GM13976 (cell line): ENCODE data around the gene MEDAG.
"Not testable (repeated sequence)": the region's sequence is repeated elsewhere in the genome, so short reads cannot be mapped to it uniquely, and the experiment has no call there.

Experiments used
- DNase-seq: peaks from one replicate; pipeline ENCODE4 v3.0.0; 2012; ENCODE audit warnings: low spot score
- CTCF ChIP-seq: IDR thresholded peaks from 2 replicates; pipeline ENCODE4 v1.5.1; 2012; ENCODE audit warnings: borderline replicate concordance, mild to moderate bottlenecking; ENCODE audit not compliant: insufficient read depth; ENCODE audit errors: extremely low read depth, missing control alignments, control extremely low read depth
- in situ Hi-C: fragments of 300-500 bp; cut with MboI; formaldehyde crosslinking; loops from one replicate; pipeline ENCODE4 v1.12.0; 2022; ENCODE audit warnings: low sequenced_read_pairs, mixed read lengths, inconsistent platforms; ENCODE audit not compliant: unreplicated experiment

The MEDAG gene

GRCh38 chr13:30918662-30919405, 12.8 kb downstream of the MEDAG start:
- DNase-seq, result no peak
- in situ Hi-C loops, result no loop called here
- no peak for TF ChIP-seq CTCF

- TF ChIP-seq CTCF, result no peak
- in situ Hi-C loops, result no loop called here
- no peak for DNase-seq
These were observed 14.3 kb downstream of the MEDAG start for GRCh38 chr13:30920162-30920909.

- in situ Hi-C loops, result no loop called here
- no peak for DNase-seq
- TF ChIP-seq CTCF, result no peak
These were observed 17.3 kb downstream of the MEDAG start for GRCh38 chr13:30923418-30923817.

GRCh38 chr13:30924721-30925120, 18.6 kb downstream of the MEDAG start:
- no peak for TF ChIP-seq CTCF
- DNase-seq, result no peak
- in situ Hi-C loops, result no loop called here

GRCh38 chr13:30925429-30925828, 19.4 kb downstream of the MEDAG start:
- in situ Hi-C loops, result no loop called here
- DNase-seq, result no peak
- TF ChIP-seq CTCF, result no peak

- in situ Hi-C loops, result no loop called here
- no peak for DNase-seq
- no peak for TF ChIP-seq CTCF
These were observed 20.7 kb downstream of the MEDAG start for GRCh38 chr13:30926781-30927180.

- in situ Hi-C loops, DNase-seq: not testable (repeated sequence)
These were observed 21.1 kb downstream of the MEDAG start for GRCh38 chr13:30927188-30927587.
